Measurements from ENCODE around the gene HOXA4.

Gene HOXA4

GRCh38 chr7:27115221-27116026 lies 15.1 kb downstream of the HOXA4 start:
- DNase-seq, result no peak

- no peak for DNase-seq
These were observed 15.7 kb downstream of the HOXA4 start for GRCh38 chr7:27114881-27115220.

GRCh38 chr7:27113991-27114769 lies 16.4 kb downstream of the HOXA4 start:
- no peak for DNase-seq

- no peak for DNase-seq
These were observed 17.3 kb downstream of the HOXA4 start for GRCh38 chr7:27112955-27113949.

GRCh38 chr7:27112361-27112760 lies 18.2 kb downstream of the HOXA4 start:
- no peak for DNase-seq

- no peak for DNase-seq
These were observed 18.7 kb downstream of the HOXA4 start for GRCh38 chr7:27111751-27112277.

- no peak for DNase-seq
These were observed 19.4 kb downstream of the HOXA4 start for GRCh38 chr7:27111042-27111750.

- DNase-seq, result no peak
These were observed 20.1 kb downstream of the HOXA4 start for GRCh38 chr7:27110186-27111031.

GRCh38 chr7:27109466-27110185 lies 20.9 kb downstream of the HOXA4 start:
- no peak for DNase-seq

- DNase-seq, result no peak
These were observed 22.0 kb downstream of the HOXA4 start for GRCh38 chr7:27108390-27109127.

GRCh38 chr7:27107391-27108381 lies 22.9 kb downstream of the HOXA4 start:
- no peak for DNase-seq

- no peak for DNase-seq
These were observed 23.7 kb downstream of the HOXA4 start for GRCh38 chr7:27106901-27107240.

GRCh38 chr7:27106181-27106900 lies 24.2 kb downstream of the HOXA4 start:
- DNase-seq, result no peak

- no peak for DNase-seq
These were observed 25.1 kb downstream of the HOXA4 start for GRCh38 chr7:27105301-27106031.

GRCh38 chr7:27104341-27105058 lies 26.1 kb downstream of the HOXA4 start:
- DNase-seq, result no peak

GRCh38 chr7:27103489-27104226 lies 26.9 kb downstream of the HOXA4 start:
- DNase-seq, result no peak
